Measurements from ENCODE around the gene ENPP4.
"Not testable (repeated sequence)": the region's sequence is repeated elsewhere in the genome, so short reads cannot be mapped to it uniquely, and the experiment has no call there.

ENPP4 gene

DNA sequence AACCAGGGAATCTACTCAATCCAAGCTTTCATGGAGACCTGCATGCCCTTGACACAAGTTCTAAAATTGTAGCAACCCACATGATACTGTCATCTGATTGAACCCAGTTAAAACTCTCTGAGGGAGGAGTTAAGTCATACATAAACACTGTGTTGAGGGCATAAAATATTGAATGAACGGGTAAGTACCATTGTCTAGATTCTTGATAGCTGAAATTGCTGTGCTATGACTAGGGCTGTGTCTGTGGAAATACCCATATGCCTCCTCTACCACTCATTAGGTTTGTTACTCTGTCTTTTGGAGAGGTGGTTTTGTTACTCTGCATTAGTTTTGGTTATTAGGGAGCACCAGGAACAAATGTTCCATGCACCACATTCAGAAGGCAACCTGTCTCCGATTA lies 7.6 kb downstream of the ENPP4 start:
- no peak overlapping the region for H3K27ac ChIP-seq (ENCODE audit: low read length)
- no peak overlapping the region for H3K9ac ChIP-seq (ENCODE audit: low read length)
- H3K79me2 ChIP-seq (ENCODE audit: low read length), result peaks cover 66% of the 10 kb centered on the region
- peaks cover 33% of the 10 kb centered on the region for H4K20me1 ChIP-seq (ENCODE audit: insufficient read depth, low read length)
- no peak overlapping the region for H3K4me3 ChIP-seq (ENCODE audit: low read length)
- no peaks in the 10 kb centered on the region for H3K9me3 ChIP-seq (ENCODE audit: insufficient read depth, low read length)
- H2AFZ ChIP-seq (ENCODE audit: low read depth, low read length), result no peak overlapping the region
- H3K36me3 ChIP-seq (replicated peaks; ENCODE audit: low read depth, low read length), result peaks cover 18% of the 10 kb centered on the region
- peak overlapping the region; percentile 56; the same call in 1 of the 2 replicates for H3K4me2 ChIP-seq (ENCODE audit: low read length)
- H3K27me3 ChIP-seq (ENCODE audit: low read depth, low read length), result no peaks in the 10 kb centered on the region
- peaks cover 25% of the 10 kb centered on the region for H3K4me1 ChIP-seq (ENCODE audit: low read length)
- TF ChIP-seq, protein P1, sequence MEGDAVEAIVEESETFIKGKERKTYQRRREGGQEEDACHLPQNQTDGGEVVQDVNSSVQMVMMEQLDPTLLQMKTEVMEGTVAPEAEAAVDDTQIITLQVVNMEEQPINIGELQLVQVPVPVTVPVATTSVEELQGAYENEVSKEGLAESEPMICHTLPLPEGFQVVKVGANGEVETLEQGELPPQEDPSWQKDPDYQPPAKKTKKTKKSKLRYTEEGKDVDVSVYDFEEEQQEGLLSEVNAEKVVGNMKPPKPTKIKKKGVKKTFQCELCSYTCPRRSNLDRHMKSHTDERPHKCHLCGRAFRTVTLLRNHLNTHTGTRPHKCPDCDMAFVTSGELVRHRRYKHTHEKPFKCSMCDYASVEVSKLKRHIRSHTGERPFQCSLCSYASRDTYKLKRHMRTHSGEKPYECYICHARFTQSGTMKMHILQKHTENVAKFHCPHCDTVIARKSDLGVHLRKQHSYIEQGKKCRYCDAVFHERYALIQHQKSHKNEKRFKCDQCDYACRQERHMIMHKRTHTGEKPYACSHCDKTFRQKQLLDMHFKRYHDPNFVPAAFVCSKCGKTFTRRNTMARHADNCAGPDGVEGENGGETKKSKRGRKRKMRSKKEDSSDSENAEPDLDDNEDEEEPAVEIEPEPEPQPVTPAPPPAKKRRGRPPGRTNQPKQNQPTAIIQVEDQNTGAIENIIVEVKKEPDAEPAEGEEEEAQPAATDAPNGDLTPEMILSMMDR (IDR thresholded peaks at IDR 0.05; ENCODE audit: low read depth, low read length), result no peak
- no peak for TF ChIP-seq EZH2phosphoT487 (IDR thresholded peaks at IDR 0.05; ENCODE audit: low read depth)

DNA sequence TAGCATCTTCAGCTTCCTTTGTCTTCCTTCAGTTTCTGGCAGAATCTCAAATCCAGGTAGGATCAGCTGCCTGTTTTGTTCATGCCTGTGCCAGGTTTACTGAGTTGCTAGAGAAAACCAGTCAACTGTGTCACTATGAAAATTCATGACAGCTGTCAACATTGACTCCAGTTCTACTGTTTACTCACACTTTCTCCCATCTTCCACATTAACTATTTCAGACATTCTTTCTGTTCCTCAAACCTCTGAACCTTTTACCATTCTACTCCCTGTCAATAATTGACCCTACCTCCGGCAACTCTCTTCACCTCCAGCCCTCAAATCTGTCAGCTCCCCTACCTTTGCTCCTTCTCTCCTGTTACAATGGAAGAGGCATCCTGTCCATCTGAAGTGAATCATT lies 8.5 kb downstream of the ENPP4 start:
- H3K9me3 ChIP-seq (ENCODE audit: insufficient read depth, low read length), result no peaks in the 10 kb centered on the region
- peak overlapping the region; percentile 56 for H3K4me2 ChIP-seq (ENCODE audit: low read length)
- peaks cover 62% of the 10 kb centered on the region for H3K79me2 ChIP-seq (ENCODE audit: low read length)
- H2AFZ ChIP-seq (ENCODE audit: low read depth, low read length), result no peak overlapping the region
- H3K27me3 ChIP-seq (ENCODE audit: low read depth, low read length), result no peaks in the 10 kb centered on the region
- peak overlapping the region; percentile 13; the same call in 1 of the 2 replicates for H3K4me3 ChIP-seq (ENCODE audit: low read length)
- no peak overlapping the region for H3K9ac ChIP-seq (ENCODE audit: low read length)
- no peak for TF ChIP-seq EZH2phosphoT487 (IDR thresholded peaks at IDR 0.05; ENCODE audit: low read depth)
- TF ChIP-seq, protein P1 (IDR thresholded peaks at IDR 0.05; ENCODE audit: low read depth, low read length), result no peak
- H4K20me1 ChIP-seq (ENCODE audit: insufficient read depth, low read length), result peaks cover 33% of the 10 kb centered on the region
- peaks cover 24% of the 10 kb centered on the region for H3K36me3 ChIP-seq (replicated peaks; ENCODE audit: low read depth, low read length)
- peaks cover 25% of the 10 kb centered on the region for H3K4me1 ChIP-seq (ENCODE audit: low read length)
- H3K27ac ChIP-seq (ENCODE audit: low read length), result no peak overlapping the region

DNA sequence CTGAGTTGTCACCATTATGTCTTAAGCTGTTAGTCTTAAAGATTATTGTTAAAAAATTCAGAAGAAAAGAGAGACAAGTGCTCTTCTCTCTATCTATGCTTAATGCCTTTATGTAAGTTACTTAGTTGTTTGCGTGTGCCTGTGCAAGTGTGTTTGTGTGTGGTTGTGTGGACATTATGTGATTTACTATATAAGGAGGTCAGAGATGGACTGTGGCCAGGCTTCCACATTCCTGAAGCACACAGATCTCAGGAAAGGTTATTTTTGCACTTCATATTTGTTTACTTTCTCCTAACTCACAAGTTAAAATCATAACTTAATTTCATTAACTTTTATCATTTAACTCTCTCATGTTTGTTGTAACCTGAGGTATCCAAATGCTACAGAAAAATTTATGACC lies 14.5 kb downstream of the ENPP4 start:
- Histone ChIP-seq H3K9me3 (ENCODE audit: insufficient read depth, low read length) (no peaks in the 10 kb centered on the region), H3K27me3 (ENCODE audit: low read depth, low read length) (no peaks in the 10 kb centered on the region), H4K20me1 (ENCODE audit: insufficient read depth, low read length) (no peaks in the 10 kb centered on the region; the same call in 1 of the 2 replicates), H3K79me2 (ENCODE audit: low read length) (peaks cover 10% of the 10 kb centered on the region), H3K27ac (ENCODE audit: low read length) (no peak overlapping the region), H2AFZ (ENCODE audit: low read depth, low read length) (no peak overlapping the region), H3K4me2 (ENCODE audit: low read length) (no peak overlapping the region), H3K36me3 (replicated peaks; ENCODE audit: low read depth, low read length) (peaks cover 29% of the 10 kb centered on the region), H3K4me3 (ENCODE audit: low read length) (no peak overlapping the region), H3K9ac (ENCODE audit: low read length) (no peak overlapping the region), H3K4me1 (ENCODE audit: low read length) (no peaks in the 10 kb centered on the region)
- TF ChIP-seq, protein P1 (IDR thresholded peaks at IDR 0.05; ENCODE audit: low read depth, low read length), result no peak
- TF ChIP-seq EZH2phosphoT487 (IDR thresholded peaks at IDR 0.05; ENCODE audit: low read depth), result no peak

DNA sequence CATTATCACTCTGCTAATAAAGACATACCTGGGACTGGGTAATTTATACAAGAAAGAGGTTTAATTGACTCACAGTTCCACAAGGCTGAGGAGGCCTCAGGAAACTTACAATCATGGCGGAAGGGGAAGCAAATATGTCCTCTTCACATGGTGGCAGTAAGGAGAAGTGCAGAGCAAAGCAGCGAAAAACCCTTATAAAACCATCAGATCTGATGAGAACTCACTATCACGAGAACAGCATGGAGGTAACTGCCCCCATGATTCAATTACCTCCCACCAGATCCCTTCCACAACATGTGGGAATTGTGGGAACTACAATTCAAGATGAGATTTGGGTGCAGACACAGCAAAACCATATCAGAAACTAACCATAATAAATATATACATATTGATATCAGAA lies 19.3 kb downstream of the ENPP4 start:
- not testable (repeated sequence) for H3K4me2 ChIP-seq (ENCODE audit: low read length); H3K36me3 ChIP-seq (replicated peaks; ENCODE audit: low read depth, low read length); H4K20me1 ChIP-seq (ENCODE audit: insufficient read depth, low read length); H3K79me2 ChIP-seq (ENCODE audit: low read length); H2AFZ ChIP-seq (ENCODE audit: low read depth, low read length); H3K27ac ChIP-seq (ENCODE audit: low read length); H3K9ac ChIP-seq (ENCODE audit: low read length); H3K9me3 ChIP-seq (ENCODE audit: insufficient read depth, low read length); H3K4me1 ChIP-seq (ENCODE audit: low read length); H3K27me3 ChIP-seq (ENCODE audit: low read depth, low read length); H3K4me3 ChIP-seq (ENCODE audit: low read length)

DNA sequence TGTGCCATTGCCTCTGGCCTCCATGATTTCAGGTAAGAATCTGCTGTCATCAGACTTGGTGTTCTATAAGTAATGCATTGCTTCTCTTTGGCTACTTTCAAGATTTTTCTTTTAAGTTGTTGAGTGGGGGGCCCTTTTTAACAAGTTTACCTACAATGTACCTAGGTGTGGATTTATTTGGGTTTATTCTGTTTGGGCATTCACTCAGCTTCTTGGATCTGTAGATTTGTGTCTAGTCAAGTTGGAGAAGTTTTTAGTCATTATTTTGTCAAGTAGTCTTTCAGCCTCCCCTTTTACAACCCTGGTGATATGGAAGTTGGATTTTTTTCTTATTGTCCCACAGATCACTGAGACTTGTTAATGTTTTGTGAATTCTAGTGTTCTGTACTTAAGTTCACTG lies 26.9 kb downstream of the ENPP4 start:
- no peaks in the 10 kb centered on the region for H4K20me1 ChIP-seq (ENCODE audit: insufficient read depth, low read length)
- H3K36me3 ChIP-seq (replicated peaks; ENCODE audit: low read depth, low read length), result no peaks in the 10 kb centered on the region
- no peaks in the 10 kb centered on the region for H3K4me1 ChIP-seq (ENCODE audit: low read length)
- H3K9me3 ChIP-seq (ENCODE audit: insufficient read depth, low read length), result no peaks in the 10 kb centered on the region
- H3K27ac ChIP-seq (ENCODE audit: low read length), result no peak overlapping the region
- no peak overlapping the region for H3K9ac ChIP-seq (ENCODE audit: low read length)
- no peaks in the 10 kb centered on the region for H3K27me3 ChIP-seq (ENCODE audit: low read depth, low read length)
- H2AFZ ChIP-seq (ENCODE audit: low read depth, low read length), result no peak overlapping the region
- no peak overlapping the region for H3K4me3 ChIP-seq (ENCODE audit: low read length)
- no peak overlapping the region for H3K4me2 ChIP-seq (ENCODE audit: low read length)
- TF ChIP-seq, protein P1 (IDR thresholded peaks at IDR 0.05; ENCODE audit: low read depth, low read length), result no peak
- no peak for TF ChIP-seq EZH2phosphoT487 (IDR thresholded peaks at IDR 0.05; ENCODE audit: low read depth)
- H3K79me2 ChIP-seq (ENCODE audit: low read length), result no peaks in the 10 kb centered on the region

Measured in OCI-LY3 (cell line).